DMS53 treated with DMSO at 0.1 percent for 48 hours (cell line): Measurements from ENCODE around the gene TMEM52.

Source experiments
- DNase-seq: peaks from one replicate; lab custom pipeline; 2025; ENCODE audit not compliant: unreplicated experiment; lab: John Stamatoyannopoulos, UW

TMEM52 gene

DNA sequence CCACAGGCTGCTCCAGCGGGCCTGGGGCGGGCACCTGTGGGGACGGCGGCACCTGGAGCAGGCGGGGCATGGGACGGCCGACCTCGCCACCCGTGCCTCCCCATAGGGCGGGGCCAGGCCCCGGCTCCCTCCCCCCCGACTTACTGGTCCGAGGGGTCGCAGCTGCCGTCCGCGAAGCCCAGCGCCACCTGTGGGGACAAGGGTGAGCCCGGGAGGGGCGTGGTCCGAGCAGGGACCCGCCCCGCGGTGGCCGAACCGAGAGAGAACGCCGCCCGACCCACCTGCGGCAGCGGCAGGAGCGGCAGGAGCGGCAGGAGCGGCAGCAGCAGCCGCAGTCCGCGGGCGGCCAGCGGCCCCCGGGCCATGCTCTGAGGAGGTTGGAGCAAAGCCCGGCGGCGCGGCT is at the start of gene TMEM52:
TSS of gene TMEM52 (minus strand) at position 379 of the 403 bp plus-strand sequence. CDS start at position 365, 14 bp downstream.
- DNase-seq = no peak

DNA sequence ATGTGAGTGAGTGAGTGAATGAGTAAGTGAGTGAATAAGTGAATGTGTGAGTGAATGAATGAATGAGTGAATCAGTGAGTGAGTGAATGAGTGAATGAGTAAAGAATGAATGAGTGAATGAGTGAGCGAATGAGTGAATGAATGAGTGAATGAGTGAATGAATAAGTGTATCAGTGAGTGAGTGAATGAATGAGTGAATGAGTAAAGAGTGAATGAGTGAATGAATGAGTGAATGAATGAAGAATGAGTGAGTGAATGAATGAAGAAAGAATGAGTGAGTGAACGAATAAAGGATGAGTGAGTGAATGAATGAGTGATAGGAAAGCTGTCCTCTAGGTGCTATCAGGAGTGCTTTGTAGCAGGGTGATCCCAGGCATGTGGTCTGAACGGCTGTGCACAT is 48.8 kb upstream of the TMEM52 start:
- DNase-seq = no peak

DNA sequence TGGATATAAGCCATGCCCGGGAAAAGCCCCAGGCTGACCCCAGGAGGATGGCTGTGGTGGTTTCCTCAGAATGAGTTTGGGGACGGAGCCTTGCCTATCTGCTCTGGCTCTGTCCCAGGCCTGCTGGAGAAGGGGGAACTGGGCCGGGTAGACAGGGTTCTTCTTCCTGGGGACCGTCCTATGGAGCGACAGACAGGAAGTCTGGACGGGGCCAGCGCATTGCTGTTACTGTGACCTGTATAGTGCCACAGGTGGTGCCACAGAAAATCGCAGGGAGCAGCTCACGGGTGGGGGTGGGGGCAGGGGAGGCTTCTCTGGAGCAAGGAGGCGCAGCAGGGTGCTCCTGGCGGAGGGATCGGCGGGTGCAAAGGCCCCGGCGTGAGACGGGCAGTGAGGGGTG is 48.1 kb upstream of the TMEM52 start:
- no peak for DNase-seq

DNA sequence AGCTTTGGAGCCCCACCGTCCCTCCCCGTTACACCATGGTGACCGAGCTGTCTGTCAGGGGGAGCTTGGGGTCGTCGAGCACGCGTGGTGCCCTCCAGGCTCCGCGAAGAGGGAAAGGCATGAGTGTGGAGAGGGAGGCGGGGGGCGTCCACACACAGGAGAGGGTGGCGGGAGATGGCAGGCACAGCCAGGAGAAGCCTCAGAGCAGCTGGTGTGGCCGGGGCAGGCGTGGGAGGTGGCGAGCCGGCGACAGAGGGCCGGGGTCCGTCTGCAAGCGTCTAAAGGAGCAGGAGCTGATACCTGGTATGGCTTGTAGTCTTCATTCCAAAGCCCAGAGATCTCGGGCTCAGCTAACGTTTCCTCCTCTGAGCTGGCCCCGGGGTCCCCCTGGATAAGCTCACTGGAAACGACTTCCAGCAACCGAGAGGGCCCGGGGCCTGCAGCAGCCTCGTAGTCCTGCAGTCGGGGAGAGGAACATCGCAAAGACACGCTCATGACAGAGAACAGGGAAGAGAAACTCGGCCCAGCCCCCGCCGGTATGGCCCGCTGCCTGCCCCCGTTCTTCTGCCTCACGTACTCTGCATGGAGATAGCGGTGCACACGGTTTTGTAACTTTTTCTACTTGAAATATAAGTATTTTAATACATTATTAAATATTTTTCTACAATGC is 47.1 kb upstream of the TMEM52 start:
- DNase-seq = no peak

DNA sequence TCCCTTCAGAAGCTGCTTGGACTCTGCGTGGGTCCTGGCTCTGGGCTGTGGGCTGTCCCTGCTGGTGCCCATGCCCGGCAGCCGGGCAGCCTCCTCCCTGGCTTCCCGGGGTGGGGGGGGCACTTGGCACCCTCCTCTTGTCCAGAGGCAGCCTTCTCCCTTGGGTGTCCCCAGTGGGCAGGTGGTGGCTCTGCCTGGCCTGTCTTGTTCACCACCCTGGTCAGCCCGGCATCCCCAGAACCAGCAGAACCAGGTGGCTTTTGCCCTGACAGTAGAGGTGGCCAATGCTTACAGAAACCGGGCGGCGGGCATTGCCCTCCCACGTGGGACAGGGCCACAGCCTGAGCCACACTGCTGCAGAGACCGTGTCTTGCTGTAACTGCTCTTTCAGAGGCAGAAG is 46.5 kb upstream of the TMEM52 start:
- DNase-seq = no peak

DNA sequence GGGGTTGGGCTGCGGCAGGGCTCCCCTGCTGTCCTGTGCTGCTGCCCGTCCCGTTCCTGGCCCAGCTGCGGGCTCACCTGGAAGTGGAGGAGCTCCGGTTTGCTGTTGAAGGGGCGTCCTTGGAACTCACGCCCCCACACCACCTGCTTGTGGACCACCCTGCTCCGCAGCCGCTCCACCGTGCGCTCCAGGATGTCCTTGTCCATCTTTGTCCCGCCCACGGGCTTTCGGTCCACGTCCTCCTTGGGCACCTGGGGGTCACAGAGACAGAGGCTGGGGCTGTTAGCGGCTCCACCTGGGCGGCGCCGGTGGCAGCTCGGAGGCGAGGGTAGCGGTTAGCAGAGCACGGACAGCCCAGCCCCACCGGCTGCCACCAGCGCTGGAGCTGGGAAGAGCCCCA is 45.7 kb upstream of the TMEM52 start:
- no peak for DNase-seq

DNA sequence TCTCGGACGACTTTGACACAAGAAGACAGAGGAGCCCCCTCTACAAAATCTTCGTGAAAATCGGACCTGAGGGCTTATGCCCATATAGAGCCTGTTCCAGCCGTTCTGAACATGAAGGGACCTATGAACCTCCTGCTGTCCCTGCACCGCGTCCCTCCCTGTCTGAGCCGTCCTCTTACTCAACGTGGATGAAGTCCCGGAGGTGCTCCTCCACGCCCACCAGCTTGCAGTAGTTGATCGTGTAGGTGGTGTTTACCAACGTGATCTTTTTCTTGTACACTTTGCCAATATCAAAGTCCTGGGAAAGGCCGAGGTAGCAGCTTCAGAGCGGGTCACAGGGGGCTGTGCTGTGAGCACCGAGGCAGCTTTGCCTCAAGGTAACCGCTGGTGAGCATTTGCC is 44.5 kb upstream of the TMEM52 start:
- DNase-seq = no peak

DNA sequence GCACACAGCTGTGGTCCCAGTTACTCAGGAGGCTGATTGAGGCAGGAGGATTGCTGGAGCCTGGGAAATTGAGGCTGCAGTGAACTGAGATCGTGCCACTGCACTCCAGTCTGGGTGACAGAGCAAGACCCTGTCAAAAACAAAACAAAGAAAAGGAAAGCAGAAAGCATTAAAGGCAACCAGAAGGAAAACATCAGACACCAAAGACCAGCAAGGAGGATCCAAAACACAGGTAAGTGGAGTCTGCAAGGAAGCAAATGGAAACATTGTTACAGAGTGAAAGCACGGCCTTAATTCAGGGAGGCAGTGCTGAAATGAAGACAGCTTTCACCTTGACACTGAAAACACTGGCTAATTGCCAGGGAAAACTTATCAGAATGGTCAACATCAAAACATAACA is 43.7 kb upstream of the TMEM52 start:
- no peak for DNase-seq

DNA sequence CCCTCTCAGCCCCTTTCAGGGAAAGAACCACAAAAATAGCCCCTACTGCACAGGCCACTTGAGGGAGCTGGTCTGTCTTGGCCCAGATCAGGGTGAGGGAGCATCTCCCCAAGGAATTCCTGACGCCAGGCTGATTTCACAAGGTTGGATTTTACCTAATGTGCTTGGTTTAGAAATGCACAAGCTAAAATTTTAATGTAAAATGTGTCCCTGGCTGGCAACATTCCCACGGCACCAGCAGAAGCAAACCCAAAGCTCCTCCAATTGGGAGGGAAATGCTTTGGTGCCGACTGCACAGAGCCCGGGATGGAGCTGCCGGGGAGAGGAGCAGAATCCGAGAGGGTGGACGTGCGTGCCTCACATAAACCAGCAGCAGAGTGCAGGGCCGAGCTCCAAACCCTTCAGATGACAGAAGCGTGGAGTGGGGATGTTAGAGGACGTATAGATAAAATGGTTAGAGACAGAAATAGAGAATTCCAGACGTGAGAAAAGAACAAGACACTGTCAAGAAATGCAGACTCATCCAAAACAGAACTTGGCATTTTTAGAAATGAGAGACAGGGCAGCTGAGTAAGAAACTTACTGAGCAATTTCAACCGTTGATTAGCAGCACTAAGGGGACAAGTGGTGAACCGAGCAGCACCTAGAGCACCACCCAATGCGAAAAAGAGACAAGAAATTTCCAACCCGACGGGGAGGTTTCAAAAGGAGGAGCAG is 41.6 kb upstream of the TMEM52 start:
- DNase-seq = no peak

DNA sequence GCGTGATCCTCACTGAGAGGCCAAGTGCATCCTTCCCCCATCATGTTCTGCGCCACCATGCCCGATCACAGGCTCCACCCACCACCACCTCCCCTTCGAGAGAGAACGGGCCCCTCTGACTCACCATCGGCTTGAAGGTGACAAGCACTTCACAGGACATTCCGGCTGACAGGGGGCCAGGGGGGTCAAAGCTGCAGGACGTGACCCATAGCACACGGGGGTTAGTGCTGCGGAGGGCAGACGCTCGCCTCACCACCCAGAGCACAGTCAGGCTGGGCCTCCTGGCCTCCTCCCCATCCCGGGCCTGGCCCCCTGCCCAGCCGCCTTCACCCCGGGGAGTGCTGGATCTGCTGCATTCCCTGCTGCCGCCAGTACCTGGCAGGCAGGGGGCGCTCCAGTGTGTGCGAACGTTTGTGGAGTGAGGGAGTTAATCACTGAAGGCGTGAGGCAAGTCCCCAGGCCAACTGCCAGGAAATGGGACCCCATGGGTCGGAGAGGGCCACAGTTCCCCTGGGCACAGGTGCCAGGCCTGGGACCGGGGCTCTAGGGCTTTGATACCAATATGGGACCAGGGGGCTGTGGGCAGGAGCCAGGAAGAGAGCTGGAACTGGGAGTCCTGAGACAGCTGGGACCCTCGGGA is 40.9 kb upstream of the TMEM52 start:
- peak; percentile 58 for DNase-seq

DNA sequence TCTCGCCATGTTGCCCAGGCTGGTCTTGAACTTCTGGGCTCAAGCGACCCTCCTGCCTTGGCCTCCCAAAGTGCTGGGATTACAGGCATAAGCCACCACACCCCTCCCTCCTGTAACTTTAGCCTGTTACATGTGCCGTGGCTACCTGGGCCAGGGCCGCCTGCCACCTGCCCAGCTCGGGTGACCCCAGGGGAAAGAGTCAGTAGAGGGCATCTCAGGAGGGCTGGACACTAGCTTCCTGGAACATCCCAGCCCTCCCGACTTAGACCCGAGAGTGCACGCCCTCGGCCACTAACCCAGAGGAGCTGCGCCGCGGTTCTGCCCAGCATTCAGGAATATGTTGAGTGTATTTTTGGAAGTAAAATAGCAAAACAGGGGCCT is 40.4 kb upstream of the TMEM52 start:
- no peak for DNase-seq

DNA sequence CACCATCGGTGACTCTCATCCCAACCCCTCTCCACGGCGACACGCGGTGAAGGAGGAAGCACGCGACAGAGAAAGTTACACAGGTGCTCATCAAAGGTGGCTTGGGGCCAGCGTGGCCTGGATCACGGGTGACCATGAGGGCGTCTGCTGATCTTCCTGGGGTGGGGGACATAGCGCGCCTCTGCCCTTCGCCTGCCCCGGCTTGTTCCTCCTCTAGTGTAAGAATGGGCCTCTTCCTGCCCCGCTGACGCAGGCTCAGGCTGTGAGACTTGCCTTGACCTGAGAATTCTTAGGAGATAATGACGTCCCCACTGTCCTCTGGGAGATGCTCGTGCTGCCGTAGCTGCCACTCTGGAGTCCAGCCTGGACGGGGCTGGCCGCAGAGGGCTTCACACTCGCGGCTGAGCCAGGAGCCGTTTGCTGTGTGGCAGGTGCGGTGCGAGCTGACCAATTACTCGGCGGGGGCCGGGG is 39.0 kb upstream of the TMEM52 start:
- DNase-seq = no peak

DNA sequence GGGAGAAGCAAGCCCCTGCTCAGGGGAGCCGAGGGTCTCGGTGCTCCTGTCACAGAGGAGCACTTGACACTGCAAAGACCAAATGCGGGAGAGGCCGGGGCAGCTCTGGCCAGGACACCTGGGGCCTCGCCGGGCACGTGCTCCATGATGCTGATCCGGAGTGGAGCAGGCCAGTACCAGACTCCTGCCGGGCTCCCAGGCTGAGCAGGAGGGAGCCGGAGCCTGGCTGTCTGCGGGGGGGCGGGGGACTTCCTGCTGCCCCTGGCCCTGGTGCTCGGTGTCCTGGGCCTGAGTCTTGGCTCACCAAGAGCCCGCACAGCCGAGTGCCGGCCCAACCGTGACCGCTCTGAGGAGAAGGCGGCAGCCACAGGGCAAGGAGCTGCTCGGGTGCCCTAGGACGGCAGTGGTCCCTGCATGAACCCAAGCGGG is 38.5 kb upstream of the TMEM52 start:
- DNase-seq = no peak

DNA sequence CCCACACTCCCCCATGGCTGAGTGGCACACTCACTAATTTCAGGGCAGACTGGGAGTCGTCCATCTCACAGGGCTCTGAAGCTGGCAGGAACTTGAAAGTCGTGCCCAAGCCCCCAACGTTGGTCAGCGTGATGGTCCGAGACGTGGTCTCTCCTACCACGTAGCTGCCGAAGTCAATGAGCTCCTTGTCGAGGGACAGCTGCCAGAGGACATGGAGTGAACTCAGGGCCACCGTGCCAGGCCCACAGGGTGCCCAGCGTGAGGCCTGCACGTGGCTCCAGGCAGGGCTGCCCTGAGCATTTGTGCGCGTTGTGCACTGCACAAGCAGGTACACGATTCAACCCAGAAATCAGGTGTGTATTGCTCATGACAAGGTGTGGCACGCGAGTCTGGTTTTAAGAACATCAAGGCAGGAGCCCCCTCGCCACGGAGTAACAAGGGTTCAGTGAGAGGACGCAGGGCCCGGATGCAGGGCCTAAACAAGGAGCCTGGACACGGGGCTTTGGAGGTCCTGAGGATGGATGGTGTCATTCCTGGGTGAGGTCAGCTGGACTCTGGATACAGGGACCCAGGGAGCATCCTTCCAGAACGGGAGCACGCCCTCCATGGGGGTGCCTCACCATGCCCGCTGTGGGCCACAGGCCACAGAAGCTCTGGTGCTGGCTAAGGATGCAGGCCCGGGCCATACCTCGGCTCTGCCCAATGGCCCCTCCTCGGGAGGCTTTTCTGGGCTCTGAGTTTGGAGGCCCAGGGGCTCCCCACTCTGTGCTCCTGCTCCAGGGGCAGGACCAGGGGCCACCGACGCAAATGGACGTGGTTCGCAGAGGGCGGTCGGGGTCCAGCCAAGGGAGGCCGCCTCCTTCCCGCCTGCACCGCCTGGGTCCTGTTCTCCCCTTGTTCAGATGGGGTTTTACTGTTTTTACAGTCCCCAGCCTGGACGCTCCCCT is 37.8 kb upstream of the TMEM52 start:
- no peak for DNase-seq

DNA sequence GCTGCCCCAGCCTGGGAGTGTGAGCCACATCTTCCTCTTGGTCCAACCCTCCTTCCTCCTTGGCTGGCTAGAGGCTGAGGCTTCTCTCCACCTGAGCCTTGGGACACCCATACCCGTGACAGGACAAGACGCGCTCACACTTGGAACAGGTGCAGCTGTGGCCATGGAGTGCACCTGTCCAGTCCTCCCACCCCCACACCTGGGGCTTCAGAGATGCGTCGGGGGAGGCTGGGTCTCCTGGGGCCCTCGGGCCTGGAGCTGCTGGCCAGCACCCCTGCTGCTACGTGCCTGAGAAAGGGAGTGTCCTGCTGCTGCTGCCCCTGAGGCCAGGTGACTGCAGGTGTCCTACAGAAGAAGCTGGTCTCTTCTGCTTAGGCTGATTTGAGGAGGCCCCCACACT is 37.0 kb upstream of the TMEM52 start:
- no peak for DNase-seq

DNA sequence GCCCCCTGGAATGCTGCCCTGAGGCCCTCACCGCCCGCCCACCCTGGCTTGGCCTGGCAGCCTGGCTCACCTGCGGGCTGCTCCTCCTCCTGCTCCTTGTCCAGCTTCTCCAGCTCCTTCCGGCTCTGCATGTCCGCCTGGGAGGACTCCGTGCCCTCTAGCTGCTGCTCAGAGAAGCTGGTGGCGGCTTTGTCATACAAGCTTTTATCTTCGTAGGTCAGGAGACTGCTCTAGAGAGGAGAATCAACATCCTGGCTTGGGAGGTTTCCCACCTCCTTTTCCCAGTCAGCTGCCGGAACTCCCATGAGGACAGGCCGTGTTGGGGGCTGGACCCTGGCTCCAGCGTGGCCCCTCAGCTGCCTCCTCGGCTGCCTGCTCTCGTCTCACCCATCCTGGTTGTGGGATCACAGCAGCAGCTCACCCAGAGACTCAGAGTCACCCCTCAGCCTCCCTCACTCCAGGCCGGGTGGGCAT is 36.6 kb upstream of the TMEM52 start:
- no peak for DNase-seq

DNA sequence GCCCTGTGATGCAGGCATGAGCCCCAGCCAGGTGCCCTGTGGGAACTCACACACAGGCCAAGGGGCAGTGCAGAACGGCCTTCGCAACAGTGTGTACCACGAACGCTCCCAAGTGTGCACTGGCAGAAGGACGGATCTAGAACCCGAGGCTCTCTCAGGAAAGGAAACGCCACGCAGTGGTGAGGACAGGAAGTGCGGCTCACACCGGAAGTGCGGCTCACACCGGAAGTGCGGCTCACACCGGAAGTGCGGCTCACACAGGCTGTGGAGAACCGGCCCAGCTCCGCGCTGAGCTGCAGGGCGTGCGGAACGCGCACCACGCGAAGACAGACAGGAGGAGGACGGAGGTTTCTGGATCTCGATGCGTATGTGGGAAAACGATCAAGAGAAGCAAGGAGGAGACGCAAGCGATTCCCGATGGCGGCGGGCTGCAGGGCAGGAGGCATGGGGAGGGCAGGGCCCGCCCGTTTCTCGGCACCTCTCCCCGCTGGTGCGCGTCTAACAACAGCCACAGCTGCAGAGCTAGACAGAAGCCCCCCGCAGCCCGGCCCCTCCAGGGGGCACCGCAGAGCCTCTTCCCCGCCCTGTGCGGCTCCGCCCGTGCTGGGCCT is 35.9 kb upstream of the TMEM52 start:
- no peak for DNase-seq

DNA sequence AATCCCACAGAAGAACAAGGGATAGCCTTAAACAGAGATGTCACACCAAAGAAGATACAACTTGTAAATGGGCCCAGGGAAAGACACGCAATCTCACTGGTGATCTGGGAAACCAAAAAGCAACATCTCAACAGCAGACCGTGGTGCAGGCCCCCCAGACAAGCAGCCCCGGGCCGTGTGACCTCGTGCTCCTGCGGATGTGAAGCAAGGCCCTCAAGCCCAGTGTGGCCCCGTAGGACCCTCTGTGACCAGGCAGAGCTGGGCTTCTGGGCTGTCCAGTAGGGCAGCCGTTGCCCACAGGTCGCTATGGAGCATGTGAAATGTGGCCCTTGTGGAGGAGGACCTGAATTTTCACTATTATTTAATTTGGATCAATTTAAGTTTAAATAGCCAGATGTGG is 34.9 kb upstream of the TMEM52 start:
- no peak for DNase-seq

DNA sequence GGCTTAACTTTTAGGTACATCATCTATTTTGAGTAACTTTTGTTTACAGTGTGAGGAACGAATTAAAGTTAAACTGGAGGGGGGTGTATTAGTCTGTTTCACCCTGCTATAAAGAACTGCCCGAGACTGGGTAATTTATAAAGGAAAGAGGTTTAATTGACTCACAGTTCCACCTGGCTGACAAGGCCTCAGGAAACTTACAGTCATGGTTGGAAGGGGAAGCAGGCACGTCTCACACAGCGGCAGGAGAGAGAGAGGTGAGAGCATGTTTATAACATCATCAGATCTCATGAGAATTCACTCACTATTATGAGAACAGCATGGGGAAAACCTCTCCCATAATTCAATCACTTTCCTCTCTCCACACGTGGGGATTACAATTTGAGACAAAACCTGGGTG is 31.9 kb upstream of the TMEM52 start:
- DNase-seq = no peak

DNA sequence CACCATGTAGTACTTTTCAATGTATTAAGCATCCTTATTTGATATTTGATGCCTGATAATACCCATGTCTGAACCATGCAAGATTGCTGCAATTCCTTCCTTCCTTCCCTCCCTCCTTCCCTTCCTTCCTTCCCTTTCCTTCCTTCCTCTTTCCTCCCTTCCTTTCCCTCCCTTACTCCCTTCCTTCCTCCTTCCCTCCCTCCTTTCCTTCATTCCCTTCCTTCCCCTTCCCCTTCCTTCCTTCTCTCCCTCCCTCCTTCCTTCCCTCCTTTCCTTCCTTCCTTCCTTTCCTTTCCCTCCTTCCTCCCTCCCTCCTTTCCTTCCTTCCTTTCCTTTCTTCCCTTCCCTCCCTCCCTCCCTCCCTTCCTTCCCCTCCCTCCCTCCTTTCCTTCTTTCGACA is 29.7 kb upstream of the TMEM52 start:
- no peak for DNase-seq

DNA sequence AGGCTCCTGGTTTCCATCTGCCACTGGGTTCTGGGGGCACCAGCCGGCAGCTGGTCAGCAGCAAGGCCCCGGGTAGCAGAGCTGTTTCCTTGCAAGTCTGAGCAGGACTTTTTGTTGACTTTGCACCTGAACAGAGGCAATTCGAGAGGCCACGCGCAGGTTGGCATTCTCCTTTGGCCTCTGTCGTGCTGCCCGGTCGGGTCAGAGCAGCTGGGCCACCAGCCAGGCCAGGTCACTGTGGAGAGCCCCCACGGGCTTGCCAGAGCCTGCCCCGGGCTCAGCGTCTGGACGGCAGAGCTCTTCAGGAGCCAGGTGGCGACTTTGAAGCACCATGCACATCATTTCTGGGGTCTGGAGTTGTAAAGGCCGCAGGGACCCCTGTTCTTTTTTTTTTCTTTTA is 28.4 kb upstream of the TMEM52 start:
- DNase-seq = peak; percentile 19
